Panc1 (cell line): ENCODE measurements around the gene UBL5.

ENCODE experiments used
- SIN3A ChIP-seq: IDR thresholded peaks from 2 replicates; pipeline ENCODE4 v1.6.1; 2012; ENCODE audit warnings: low read depth, mild to moderate bottlenecking, low read length, moderate library complexity, borderline replicate concordance; ENCODE audit not compliant: insufficient read depth
- TCF7L2 ChIP-seq: IDR thresholded peaks from 2 replicates; pipeline ENCODE4 v1.6.1; 2011; ENCODE audit warnings: mild to moderate bottlenecking, low read depth, low read length, inconsistent platforms
- TF ChIP-seq, protein P1 (sequence below): fragments of 450-650 bp; IDR thresholded peaks from 2 replicates; pipeline ENCODE4 v1.5.1; 2017; ENCODE audit warnings: mild to moderate bottlenecking
- TF ChIP-seq, protein P2 (sequence below), 2 experiments: IDR thresholded peaks; 2 replicates each; pipeline ENCODE4 v1.6.1; 2011 to 2012; ENCODE audit warnings: low read depth in 2 of 2, control low read depth in 1 of 2, low read length in 1 of 2, mild to moderate bottlenecking in 1 of 2, moderate library complexity in 1 of 2; ENCODE audit not compliant: insufficient read depth in 1 of 2

DNA sequence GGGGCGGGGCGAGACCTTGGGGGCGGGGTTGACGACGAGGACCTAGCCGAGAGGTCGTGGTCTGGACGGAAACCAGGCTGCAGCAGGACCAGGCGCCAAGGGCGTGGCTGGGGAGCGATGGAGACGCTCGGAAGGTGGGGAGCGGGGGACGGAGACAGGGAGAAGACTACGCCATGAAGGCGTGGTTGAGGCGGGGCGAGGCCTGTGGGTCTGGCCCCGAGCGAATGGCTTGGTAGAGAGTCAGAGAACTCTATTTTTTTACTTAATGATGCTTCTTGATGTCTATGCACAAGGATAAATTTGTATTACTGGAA is 8.2 kb upstream of the UBL5 start:
- TF ChIP-seq, protein P1, sequence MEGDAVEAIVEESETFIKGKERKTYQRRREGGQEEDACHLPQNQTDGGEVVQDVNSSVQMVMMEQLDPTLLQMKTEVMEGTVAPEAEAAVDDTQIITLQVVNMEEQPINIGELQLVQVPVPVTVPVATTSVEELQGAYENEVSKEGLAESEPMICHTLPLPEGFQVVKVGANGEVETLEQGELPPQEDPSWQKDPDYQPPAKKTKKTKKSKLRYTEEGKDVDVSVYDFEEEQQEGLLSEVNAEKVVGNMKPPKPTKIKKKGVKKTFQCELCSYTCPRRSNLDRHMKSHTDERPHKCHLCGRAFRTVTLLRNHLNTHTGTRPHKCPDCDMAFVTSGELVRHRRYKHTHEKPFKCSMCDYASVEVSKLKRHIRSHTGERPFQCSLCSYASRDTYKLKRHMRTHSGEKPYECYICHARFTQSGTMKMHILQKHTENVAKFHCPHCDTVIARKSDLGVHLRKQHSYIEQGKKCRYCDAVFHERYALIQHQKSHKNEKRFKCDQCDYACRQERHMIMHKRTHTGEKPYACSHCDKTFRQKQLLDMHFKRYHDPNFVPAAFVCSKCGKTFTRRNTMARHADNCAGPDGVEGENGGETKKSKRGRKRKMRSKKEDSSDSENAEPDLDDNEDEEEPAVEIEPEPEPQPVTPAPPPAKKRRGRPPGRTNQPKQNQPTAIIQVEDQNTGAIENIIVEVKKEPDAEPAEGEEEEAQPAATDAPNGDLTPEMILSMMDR: no peak
- TF ChIP-seq SIN3A (no peak), TCF7L2 (no peak)
- TF ChIP-seq, protein P2, sequence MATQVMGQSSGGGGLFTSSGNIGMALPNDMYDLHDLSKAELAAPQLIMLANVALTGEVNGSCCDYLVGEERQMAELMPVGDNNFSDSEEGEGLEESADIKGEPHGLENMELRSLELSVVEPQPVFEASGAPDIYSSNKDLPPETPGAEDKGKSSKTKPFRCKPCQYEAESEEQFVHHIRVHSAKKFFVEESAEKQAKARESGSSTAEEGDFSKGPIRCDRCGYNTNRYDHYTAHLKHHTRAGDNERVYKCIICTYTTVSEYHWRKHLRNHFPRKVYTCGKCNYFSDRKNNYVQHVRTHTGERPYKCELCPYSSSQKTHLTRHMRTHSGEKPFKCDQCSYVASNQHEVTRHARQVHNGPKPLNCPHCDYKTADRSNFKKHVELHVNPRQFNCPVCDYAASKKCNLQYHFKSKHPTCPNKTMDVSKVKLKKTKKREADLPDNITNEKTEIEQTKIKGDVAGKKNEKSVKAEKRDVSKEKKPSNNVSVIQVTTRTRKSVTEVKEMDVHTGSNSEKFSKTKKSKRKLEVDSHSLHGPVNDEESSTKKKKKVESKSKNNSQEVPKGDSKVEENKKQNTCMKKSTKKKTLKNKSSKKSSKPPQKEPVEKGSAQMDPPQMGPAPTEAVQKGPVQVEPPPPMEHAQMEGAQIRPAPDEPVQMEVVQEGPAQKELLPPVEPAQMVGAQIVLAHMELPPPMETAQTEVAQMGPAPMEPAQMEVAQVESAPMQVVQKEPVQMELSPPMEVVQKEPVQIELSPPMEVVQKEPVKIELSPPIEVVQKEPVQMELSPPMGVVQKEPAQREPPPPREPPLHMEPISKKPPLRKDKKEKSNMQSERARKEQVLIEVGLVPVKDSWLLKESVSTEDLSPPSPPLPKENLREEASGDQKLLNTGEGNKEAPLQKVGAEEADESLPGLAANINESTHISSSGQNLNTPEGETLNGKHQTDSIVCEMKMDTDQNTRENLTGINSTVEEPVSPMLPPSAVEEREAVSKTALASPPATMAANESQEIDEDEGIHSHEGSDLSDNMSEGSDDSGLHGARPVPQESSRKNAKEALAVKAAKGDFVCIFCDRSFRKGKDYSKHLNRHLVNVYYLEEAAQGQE (IDR thresholded peaks at IDR 0.05; ENCODE audit: insufficient read depth in 1 of 2, low read depth in 2 of 2, low read length in 1 of 2): no peak
